Measurements from ENCODE around the gene ZNF274.
A peak's percentile ranks its signal among the peaks of the same experiment; 100 is the strongest.
"Not testable (repeated sequence)": the region's sequence is repeated elsewhere in the genome, so short reads cannot be mapped to it uniquely, and the experiment has no call there.

Gene ZNF274

DNA sequence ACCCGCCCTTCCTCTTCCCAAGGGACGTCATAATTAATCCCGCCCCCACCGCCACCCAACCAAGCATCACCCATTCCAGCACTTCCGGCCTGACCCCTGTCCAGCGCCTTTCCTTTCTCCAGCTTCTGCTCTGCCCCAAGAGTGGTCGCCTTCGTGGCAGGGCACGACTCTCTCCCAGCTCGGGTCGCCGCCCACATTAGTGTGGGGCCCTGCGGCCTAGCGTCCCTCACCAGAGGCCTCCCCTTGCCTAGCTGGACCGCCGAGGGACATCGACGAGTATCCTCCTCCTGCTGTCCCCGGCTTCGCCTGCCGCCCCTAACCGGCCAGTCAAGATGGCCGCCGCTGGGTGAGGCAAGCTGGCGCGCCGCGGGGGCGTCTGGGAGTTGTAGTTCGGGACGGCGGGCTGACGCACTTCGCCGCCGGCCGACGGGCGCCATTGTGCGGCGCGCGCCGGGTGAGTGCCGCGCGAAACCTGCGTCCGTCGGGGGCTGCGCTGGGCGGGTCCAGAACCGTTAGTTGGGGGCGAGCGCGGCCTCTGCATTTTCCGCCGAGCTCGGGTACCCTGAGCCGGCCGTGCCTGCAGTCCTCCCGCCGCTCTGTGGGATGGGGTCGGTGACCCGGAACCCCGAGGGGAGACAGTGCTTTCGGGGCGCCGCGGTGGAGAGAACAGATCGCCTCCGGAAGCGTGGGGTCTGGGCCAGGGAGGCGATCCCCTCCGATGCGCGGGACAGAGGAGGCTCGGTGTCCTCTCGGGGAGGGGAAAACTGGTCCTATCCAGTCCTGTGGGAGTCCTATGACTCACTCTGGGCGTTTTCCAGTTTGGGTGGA, at the start of gene ZNF274:
Gene ZNF274, plus strand, starts transcription at position 73 of the 828 bp plus-strand sequence. CDS start 905 bp downstream, outside the sequence.
- Histone ChIP-seq H3K9ac (ENCODE audit: low read length) (peak within 1 kb of the TSS; percentile 72), H3K27me3 (ENCODE audit: control insufficient read depth, insufficient read depth, low read length) (no peaks in the 10 kb centered on the region), H3K4me3 (ENCODE audit: low read length) (peak within 1 kb of the TSS; percentile 88), H3K27ac (ENCODE audit: low read length) (peak within 1 kb of the TSS; percentile 60), H3K9me3 (ENCODE audit: control insufficient read depth, low read depth, low read length) (peaks cover 30% of the 10 kb centered on the region), H3K36me3 (ENCODE audit: control insufficient read depth, low read depth, low read length) (peaks cover 27% of the 10 kb centered on the region), H3K4me1 (ENCODE audit: control insufficient read depth, low read depth, low read length) (no peaks in the 10 kb centered on the region)

DNA sequence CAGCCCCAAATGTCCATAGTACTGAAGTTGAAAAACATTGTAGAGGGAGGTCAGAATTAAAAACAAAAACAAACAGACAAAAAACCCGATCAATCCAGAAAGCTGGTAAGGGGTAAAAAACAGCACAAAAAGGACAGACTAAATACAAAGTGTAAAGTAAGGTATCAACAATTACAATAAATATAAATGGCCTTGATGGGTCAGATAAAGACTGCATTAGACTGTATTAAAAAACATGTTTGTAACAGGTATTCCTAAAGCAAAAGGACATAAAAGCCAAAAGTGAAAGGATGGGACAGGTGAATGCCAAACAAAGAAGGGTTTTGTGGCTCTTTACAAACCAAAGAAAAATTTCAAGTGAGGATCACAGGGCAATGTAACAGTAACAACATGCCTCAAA, 48.6 kb upstream of the ZNF274 start:
- Histone ChIP-seq H3K9me3 (ENCODE audit: control insufficient read depth, low read depth, low read length) (peaks cover 64% of the 10 kb centered on the region), H3K36me3 (ENCODE audit: control insufficient read depth, low read depth, low read length) (peaks cover 39% of the 10 kb centered on the region)

DNA sequence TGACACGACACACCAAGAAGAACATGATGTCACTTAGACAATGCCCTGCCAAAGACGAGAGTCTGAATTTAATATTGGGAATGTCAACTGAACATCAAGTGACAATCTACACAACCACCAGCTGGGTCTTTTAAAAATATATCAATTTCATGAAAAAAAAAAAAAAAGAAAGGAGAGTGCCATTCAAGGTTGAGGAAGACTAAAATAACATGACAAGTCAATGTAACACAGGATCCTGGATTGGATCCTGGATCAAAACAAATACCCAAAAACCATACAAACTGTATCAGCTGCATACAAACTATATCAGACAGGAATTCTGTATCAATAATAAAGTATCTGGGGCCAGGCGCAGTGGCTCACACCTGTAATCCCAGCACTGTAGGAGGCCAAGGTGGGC, 37.0 kb upstream of the ZNF274 start:
- H3K27me3 ChIP-seq (ENCODE audit: control insufficient read depth, insufficient read depth, low read length), result no peaks in the 10 kb centered on the region
- peaks cover 33% of the 10 kb centered on the region for H3K9me3 ChIP-seq (ENCODE audit: control insufficient read depth, low read depth, low read length)
- H3K36me3 ChIP-seq (ENCODE audit: control insufficient read depth, low read depth, low read length), result peaks cover 8% of the 10 kb centered on the region
- H3K27ac ChIP-seq (ENCODE audit: low read length), result no peak overlapping the region
- H3K9ac ChIP-seq (ENCODE audit: low read length), result no peak overlapping the region
- peaks cover 5% of the 10 kb centered on the region for H3K4me1 ChIP-seq (ENCODE audit: control insufficient read depth, low read depth, low read length)
- no peak overlapping the region for H3K4me3 ChIP-seq (ENCODE audit: low read length)

More for the DNA sequence above, 48.6 kb upstream of the ZNF274 start:
- Histone ChIP-seq H3K9ac (ENCODE audit: low read length) (no peak overlapping the region), H3K4me1 (ENCODE audit: control insufficient read depth, low read depth, low read length) (no peaks in the 10 kb centered on the region), H3K27me3 (ENCODE audit: control insufficient read depth, insufficient read depth, low read length) (no peaks in the 10 kb centered on the region), H3K4me3 (ENCODE audit: low read length) (no peak overlapping the region), H3K27ac (ENCODE audit: low read length) (no peak overlapping the region)

DNA sequence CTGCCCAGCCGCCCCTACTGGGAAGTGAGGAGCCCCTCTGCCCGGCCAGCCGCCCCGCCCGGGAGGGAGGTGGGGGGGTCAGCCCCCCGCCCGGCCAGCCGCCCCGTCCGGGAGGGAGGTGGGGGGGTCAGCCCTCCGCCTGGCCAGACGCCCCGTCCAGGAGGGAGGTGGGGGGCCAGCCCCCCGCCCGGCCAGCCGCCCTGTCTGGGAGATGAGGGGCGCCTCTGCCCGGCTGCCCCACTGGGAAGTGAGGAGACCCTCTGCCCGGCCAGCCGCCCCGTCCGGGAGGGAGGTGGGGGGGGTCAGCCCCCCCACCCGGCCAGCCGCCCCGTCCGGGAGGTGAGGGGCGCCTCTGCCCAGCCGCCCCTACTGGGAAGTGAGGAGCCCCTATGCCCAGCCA, 35.4 kb upstream of the ZNF274 start:
- H3K27ac ChIP-seq (ENCODE audit: low read length); H3K4me1 ChIP-seq (ENCODE audit: control insufficient read depth, low read depth, low read length); H3K9ac ChIP-seq (ENCODE audit: low read length); H3K4me3 ChIP-seq (ENCODE audit: low read length); H3K27me3 ChIP-seq (ENCODE audit: control insufficient read depth, insufficient read depth, low read length); H3K36me3 ChIP-seq (ENCODE audit: control insufficient read depth, low read depth, low read length): not testable (repeated sequence)
- H3K9me3 ChIP-seq (ENCODE audit: control insufficient read depth, low read depth, low read length), result peaks cover 24% of the 10 kb centered on the region

DNA sequence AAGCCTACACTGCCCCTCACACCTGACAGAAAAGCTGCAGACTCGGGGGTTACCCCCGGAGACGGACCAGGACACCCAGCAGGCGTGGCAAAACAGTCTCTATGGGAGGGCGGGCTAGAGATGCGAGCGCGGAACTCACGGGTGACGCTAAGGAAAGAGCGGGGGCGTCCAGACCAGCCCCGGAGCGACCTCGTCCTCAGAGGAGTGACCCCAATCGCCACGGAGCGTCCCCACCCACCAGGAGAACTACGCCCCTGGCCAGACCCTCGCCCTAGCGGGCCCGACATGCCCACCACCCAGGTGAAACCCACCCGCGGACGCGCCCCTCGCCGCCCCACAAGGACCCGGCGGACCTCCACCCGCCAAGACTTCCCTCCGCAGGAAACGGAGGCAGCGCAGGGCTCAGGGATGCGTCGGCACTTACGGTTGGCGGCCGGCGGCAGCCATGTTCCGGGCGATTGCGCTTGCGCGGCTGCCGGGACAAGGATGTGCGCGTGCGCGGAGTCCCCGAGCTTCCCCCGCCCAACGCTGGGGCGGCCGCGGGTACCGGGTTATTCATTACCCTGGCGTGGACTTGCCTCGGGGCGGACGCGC, 32.4 kb upstream of the ZNF274 start, which contains the start of gene ZNF329:
Gene ZNF329, minus strand, starts transcription at position 462 of the 594 bp plus-strand sequence. CDS start 21,286 bp downstream, outside the sequence.
- H3K27ac ChIP-seq (ENCODE audit: low read length), result peak within 1 kb of the TSS; percentile 75
- H3K36me3 ChIP-seq (ENCODE audit: control insufficient read depth, low read depth, low read length), result no peaks in the 10 kb centered on the region

DNA sequence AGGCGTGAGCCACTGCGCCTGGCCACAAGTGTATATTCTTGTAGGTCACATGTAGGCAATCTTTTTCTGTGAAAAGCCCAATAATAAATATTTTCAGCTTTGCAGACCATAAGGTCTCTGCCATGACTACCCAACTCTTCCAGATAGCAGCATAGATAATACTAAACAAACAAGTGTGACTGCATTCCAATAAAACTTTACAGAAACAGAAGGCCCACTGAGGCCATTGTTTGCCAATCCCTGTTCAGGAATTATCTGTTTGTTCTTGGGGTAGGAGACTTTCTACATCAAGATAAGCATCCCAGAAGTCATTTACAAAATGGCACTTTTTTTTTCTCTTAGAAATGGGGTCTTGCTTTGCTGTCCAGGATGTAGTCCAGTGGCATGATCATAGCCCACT, 29.5 kb upstream of the ZNF274 start:
- Histone ChIP-seq H3K4me3 (ENCODE audit: low read length) (no peak overlapping the region), H3K9ac (ENCODE audit: low read length) (no peak overlapping the region), H3K27me3 (ENCODE audit: control insufficient read depth, insufficient read depth, low read length) (no peaks in the 10 kb centered on the region), H3K9me3 (ENCODE audit: control insufficient read depth, low read depth, low read length) (peaks cover 5% of the 10 kb centered on the region), H3K36me3 (ENCODE audit: control insufficient read depth, low read depth, low read length) (no peaks in the 10 kb centered on the region), H3K27ac (ENCODE audit: low read length) (no peak overlapping the region), H3K4me1 (ENCODE audit: control insufficient read depth, low read depth, low read length) (peaks cover 5% of the 10 kb centered on the region)

More for the DNA sequence above, 32.4 kb upstream of the ZNF274 start, which contains the start of gene ZNF329:
- Histone ChIP-seq H3K4me3 (ENCODE audit: low read length) (peak within 1 kb of the TSS; percentile 95), H3K9ac (ENCODE audit: low read length) (peak within 1 kb of the TSS; percentile 81), H3K4me1 (ENCODE audit: control insufficient read depth, low read depth, low read length) (peaks cover 5% of the 10 kb centered on the region), H3K9me3 (ENCODE audit: control insufficient read depth, low read depth, low read length) (peaks cover 13% of the 10 kb centered on the region), H3K27me3 (ENCODE audit: control insufficient read depth, insufficient read depth, low read length) (no peaks in the 10 kb centered on the region)

DNA sequence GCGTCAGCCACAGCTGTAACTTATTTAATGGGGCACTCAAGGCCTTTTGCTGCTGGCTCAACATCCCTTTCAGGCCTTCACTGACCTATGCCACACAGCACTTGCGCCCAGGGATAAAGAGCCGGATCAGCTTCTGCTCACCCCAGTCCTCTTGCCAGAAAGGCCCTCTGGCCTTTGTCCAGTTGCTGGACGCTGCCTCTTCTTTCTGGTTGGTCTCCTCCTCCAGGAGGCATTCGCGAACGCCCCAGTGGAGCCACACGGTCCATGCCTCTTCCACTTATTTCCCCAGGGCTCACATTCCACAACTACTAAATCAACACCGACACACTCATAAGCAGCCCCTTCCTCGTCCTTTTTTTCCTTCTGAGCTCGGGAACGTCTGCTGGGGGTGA, 28.6 kb upstream of the ZNF274 start:
- Histone ChIP-seq H3K27me3 (ENCODE audit: control insufficient read depth, insufficient read depth, low read length) (no peaks in the 10 kb centered on the region), H3K4me1 (ENCODE audit: control insufficient read depth, low read depth, low read length) (peaks cover 5% of the 10 kb centered on the region), H3K9me3 (ENCODE audit: control insufficient read depth, low read depth, low read length) (peaks cover 3% of the 10 kb centered on the region), H3K9ac (ENCODE audit: low read length) (peak overlapping the region; percentile 70), H3K27ac (ENCODE audit: low read length) (peak overlapping the region; percentile 68), H3K4me3 (ENCODE audit: low read length) (peak overlapping the region; percentile 91), H3K36me3 (ENCODE audit: control insufficient read depth, low read depth, low read length) (no peaks in the 10 kb centered on the region)

DNA sequence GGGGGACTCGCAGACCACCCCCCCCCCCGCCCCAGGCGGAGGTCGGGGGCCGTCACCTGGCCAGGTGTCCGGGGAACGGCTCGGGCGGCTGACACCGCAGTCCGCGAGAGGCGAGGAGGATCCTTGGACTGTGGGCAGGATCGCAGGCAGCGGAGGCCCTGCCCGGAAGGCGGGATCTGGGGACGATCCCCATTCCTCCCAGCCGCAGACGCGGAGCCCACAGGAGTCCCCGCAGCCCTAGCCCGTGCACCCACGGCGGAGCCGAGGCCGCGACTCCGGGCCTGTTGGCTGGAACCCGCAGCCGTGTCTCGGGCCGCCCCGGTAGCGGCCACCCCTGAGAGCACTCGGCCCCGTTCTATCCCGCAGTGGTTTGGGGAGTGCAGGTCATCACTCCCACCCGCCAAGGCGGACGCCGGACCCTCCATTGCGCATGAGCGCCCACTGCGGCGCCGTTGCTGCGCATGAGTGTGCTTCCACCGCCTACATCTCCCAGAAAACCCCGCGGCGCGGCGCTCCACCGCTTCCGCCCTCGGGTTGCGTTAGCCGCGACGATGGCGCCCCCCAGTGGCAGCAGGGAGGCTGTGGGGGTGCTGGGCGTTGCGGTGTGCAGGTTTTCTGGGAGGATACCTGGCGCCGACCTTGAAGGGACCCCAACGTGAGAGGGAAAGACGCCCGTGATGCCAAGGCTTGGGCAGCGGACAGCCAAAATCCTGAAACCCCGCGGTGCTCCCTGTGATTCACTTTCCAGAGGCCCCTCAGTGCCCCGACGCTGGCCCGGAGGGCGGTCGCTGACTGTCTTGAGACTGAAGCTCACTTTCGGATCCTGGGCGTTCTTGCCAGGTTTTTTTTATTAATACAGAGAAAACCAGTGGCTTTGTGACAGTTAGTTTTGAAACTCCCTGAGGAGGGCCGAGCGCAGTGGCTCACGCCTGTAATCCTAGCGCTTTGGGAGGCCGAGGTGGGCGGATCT, 27.9 kb upstream of the ZNF274 start:
- peaks cover under 1% of the 10 kb centered on the region for H3K9me3 ChIP-seq (ENCODE audit: control insufficient read depth, low read depth, low read length)

DNA sequence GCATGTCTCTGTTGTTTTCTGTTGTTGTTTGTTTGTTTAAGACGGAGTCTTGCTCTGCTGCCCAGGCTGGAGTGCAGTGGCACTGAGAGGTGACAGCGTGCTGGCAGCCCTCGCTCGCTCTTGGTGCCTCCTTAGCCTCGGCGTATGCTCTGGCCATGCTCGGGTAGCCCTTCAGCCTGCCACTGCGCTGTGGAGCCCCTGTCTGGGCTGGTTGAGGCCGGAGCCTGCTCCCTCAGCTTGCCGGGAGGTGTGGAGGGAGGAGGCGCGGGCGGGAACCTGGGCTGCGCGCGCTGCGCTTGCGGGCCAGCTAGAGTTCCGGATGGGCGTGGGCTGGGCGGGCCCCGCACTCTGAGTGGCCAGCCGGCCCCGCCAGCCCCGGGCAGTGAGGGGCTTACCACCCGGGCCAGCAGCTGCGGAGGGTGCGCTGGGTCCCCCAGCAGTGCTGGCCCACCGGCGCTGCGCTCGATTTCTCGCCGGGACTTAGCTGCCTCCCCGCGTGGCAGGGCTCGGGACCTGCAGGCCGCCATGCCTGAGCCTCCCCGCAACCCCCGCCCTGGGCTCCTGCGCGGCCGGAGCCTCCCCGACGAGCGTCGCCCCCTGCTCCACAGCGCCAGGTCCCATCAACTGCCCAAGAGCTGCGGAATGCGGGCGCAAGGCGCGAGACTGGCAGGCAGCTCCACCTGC, 25.7 kb upstream of the ZNF274 start:
- H3K27ac ChIP-seq (ENCODE audit: low read length), result no peak overlapping the region
- H3K4me1 ChIP-seq (ENCODE audit: control insufficient read depth, low read depth, low read length), result no peaks in the 10 kb centered on the region
- H3K36me3 ChIP-seq (ENCODE audit: control insufficient read depth, low read depth, low read length), result no peaks in the 10 kb centered on the region
- no peak overlapping the region for H3K9ac ChIP-seq (ENCODE audit: low read length)
- no peak overlapping the region for H3K4me3 ChIP-seq (ENCODE audit: low read length)
- H3K27me3 ChIP-seq (ENCODE audit: control insufficient read depth, insufficient read depth, low read length), result no peaks in the 10 kb centered on the region
- peaks cover 6% of the 10 kb centered on the region for H3K9me3 ChIP-seq (ENCODE audit: control insufficient read depth, low read depth, low read length)

More for the DNA sequence above, 27.9 kb upstream of the ZNF274 start:
- Histone ChIP-seq H3K27ac (ENCODE audit: low read length) (peak overlapping the region; percentile 68), H3K4me1 (ENCODE audit: control insufficient read depth, low read depth, low read length) (peaks cover under 1% of the 10 kb centered on the region), H3K9ac (ENCODE audit: low read length) (peak overlapping the region; percentile 70), H3K27me3 (ENCODE audit: control insufficient read depth, insufficient read depth, low read length) (no peaks in the 10 kb centered on the region), H3K4me3 (ENCODE audit: low read length) (peak overlapping the region; percentile 91), H3K36me3 (ENCODE audit: control insufficient read depth, low read depth, low read length) (no peaks in the 10 kb centered on the region)

DNA sequence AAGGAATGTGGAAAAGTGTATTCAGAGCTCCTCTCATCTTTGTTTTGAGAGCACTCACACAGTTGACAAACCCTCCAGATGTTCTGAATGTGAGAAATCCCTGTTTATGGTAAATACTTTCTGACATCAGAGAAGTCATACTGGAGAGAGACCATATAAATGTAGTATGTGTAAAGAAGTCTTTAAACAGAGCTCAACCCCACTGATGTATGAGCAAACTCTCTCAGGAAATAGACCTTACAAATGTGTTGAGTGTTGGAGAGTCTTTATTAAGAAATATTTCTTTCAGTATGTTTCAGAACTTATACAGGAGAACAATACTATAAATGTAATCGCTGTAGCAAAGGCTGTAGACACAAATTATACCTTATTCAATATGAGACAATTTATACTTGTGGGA, 16.6 kb upstream of the ZNF274 start:
- H3K9me3 ChIP-seq (ENCODE audit: control insufficient read depth, low read depth, low read length), result peaks cover 45% of the 10 kb centered on the region
- no peak overlapping the region for H3K4me3 ChIP-seq (ENCODE audit: low read length)
- H3K36me3 ChIP-seq (ENCODE audit: control insufficient read depth, low read depth, low read length), result no peaks in the 10 kb centered on the region
- H3K27ac ChIP-seq (ENCODE audit: low read length), result no peak overlapping the region
- H3K4me1 ChIP-seq (ENCODE audit: control insufficient read depth, low read depth, low read length), result no peaks in the 10 kb centered on the region
- H3K27me3 ChIP-seq (ENCODE audit: control insufficient read depth, insufficient read depth, low read length), result no peaks in the 10 kb centered on the region
- H3K9ac ChIP-seq (ENCODE audit: low read length), result no peak overlapping the region
